Endothelial cell of umbilical vein (primary cell): Measurements from ENCODE around the gene JAZF1. TPM values are rescaled to one million over a fixed set of nuclear protein-coding genes. Genes with fewer than 3 reads are reported as not detected.

Experiments
- BruUV-seq: library from RNA; stranded (reverse); fragments of 400-500 nt; replicated peaks from 2 replicates; lab custom pipeline; 2021; lab: Mats Ljungman, UMichigan
- CTCF ChIA-PET: fragments of 300-600, 350-600 bp; sonication (Branson Sonifier 250); formaldehyde crosslinking; loops from one replicate; lab custom pipeline; 2021; ENCODE audit warnings: antibody characterized with exemption, inconsistent platforms; lab: Charles Lee
- POLR2A ChIA-PET: fragments of 300-600, 350-600 bp; sonication (Branson Sonifier 250); formaldehyde crosslinking; loops from one replicate; lab custom pipeline; 2021; ENCODE audit warnings: antibody characterized with exemption, inconsistent platforms; lab: Charles Lee
- DNase-seq: peaks from one replicate; pipeline ENCODE4 v3.0.0-alpha.2; 2011; ENCODE audit warnings: low read depth, low spot score
- FAIRE-seq: peaks from 2 replicates; lab custom pipeline; 2011; peaks lifted over from hg19 to GRCh38; lab: Jason Lieb, UNC
- H2AFZ ChIP-seq: 2 replicates; pipeline ENCODE4 v1.6.0; 2012; ENCODE audit warnings: low read depth, low read length, control low read depth, inconsistent platforms
- H3K27ac ChIP-seq: 2 replicates; pipeline ENCODE4 v1.5.1; 2011; ENCODE audit warnings: low read depth, mild to moderate bottlenecking, control low read depth, low read length, moderate library complexity; ENCODE audit not compliant: insufficient read depth
- H3K27me3 ChIP-seq, 2 experiments: 2 replicates each; pipeline versions ENCODE4 v1.6.0 to v1.6.1; 2011; ENCODE audit warnings: low read length in 2 of 2, mixed read lengths in 1 of 2; ENCODE audit not compliant: control insufficient read depth in 2 of 2, insufficient read depth in 2 of 2
- H3K36me3 ChIP-seq, 2 experiments: 2 replicates in 1 of 2; 3 replicates in 1 of 2; pipeline ENCODE4 v1.5.1; 2011; ENCODE audit warnings: low read length in 2 of 2, mild to moderate bottlenecking in 1 of 2, moderate library complexity in 1 of 2; ENCODE audit not compliant: control insufficient read depth in 2 of 2, insufficient read depth in 2 of 2; ENCODE audit errors: extremely low read depth in 1 of 2
- H3K4me1 ChIP-seq: 3 replicates; pipeline ENCODE4 v1.5.1; 2011; ENCODE audit warnings: mild to moderate bottlenecking, low read length; ENCODE audit not compliant: control insufficient read depth, insufficient read depth; ENCODE audit errors: extremely low read depth
- H3K4me2 ChIP-seq: 2 replicates; pipeline ENCODE4 v1.6.1; 2011; ENCODE audit warnings: low read length, control low read depth, mixed read lengths; ENCODE audit not compliant: insufficient read depth
- H3K4me3 ChIP-seq, 3 experiments: fragments of 200-600 bp in 1 of 3; sonication (generic), shearing (Covaris generic) in 1 of 3; replicated peaks in 1 of 3; 2 replicates each; pipeline ENCODE4 v1.5.1; 2011 to 2016; ENCODE audit warnings: control low read depth in 3 of 3, low read length in 3 of 3, mild to moderate bottlenecking in 2 of 3, inconsistent platforms in 1 of 3, low read depth in 1 of 3, moderate library complexity in 1 of 3; ENCODE audit not compliant: insufficient read depth in 1 of 3
- H3K79me2 ChIP-seq: 2 replicates; pipeline ENCODE4 v1.6.0; 2012; ENCODE audit warnings: low read length, inconsistent platforms; ENCODE audit not compliant: control insufficient read depth, insufficient read depth
- H3K9ac ChIP-seq: replicated peaks from 2 replicates; pipeline ENCODE3; 2011; ENCODE audit warnings: low read length, control low read depth; ENCODE audit not compliant: insufficient read depth; ENCODE audit errors: extremely low read depth
- H3K9me1 ChIP-seq: replicated peaks from 3 replicates; pipeline ENCODE4 v1.6.0; 2011; ENCODE audit warnings: mild to moderate bottlenecking, low read length; ENCODE audit not compliant: control insufficient read depth, insufficient read depth; ENCODE audit errors: extremely low read depth
- H3K9me3 ChIP-seq: replicated peaks from 2 replicates; pipeline ENCODE4 v1.5.1; 2012; ENCODE audit warnings: low read length, inconsistent platforms; ENCODE audit not compliant: control insufficient read depth, insufficient read depth
- H4K20me1 ChIP-seq: replicated peaks from 2 replicates; pipeline ENCODE3; 2011; ENCODE audit warnings: mild to moderate bottlenecking, low read length; ENCODE audit not compliant: control insufficient read depth, insufficient read depth; ENCODE audit errors: extremely low read depth
- EZH2 ChIP-seq: IDR thresholded peaks from 2 replicates; pipeline ENCODE4 v1.6.1; 2012; ENCODE audit warnings: borderline replicate concordance, low read depth, mild to moderate bottlenecking, moderate library complexity, low read length, inconsistent platforms; ENCODE audit not compliant: severe bottlenecking
- FOS ChIP-seq: IDR thresholded peaks from 2 replicates; pipeline ENCODE4 v1.6.1; 2011; ENCODE audit warnings: mild to moderate bottlenecking, low read length, moderate library complexity, borderline replicate concordance; ENCODE audit not compliant: insufficient read depth
- GATA2 ChIP-seq: IDR thresholded peaks from 2 replicates; pipeline ENCODE4 v1.7.0; 2011; ENCODE audit warnings: low read depth, mild to moderate bottlenecking, moderate library complexity, mixed read lengths, low read length; ENCODE audit not compliant: insufficient read length, insufficient read depth
- JUN ChIP-seq: IDR thresholded peaks from 2 replicates; pipeline ENCODE4 v1.6.1; 2011; ENCODE audit warnings: borderline replicate concordance, low read depth; ENCODE audit not compliant: insufficient read length, insufficient read depth
- MYC ChIP-seq: IDR thresholded peaks from one replicate; pipeline ENCODE4 v1.6.1; 2011; ENCODE audit warnings: mild to moderate bottlenecking, low read depth, low read length
- POLR2A ChIP-seq: IDR thresholded peaks from 2 replicates; pipeline ENCODE4 v1.6.1; 2012; ENCODE audit warnings: low read depth, mild to moderate bottlenecking, control low read depth, low read length
- POLR2AphosphoS5 ChIP-seq: IDR thresholded peaks from 2 replicates; pipeline ENCODE4 v1.6.1; 2012; ENCODE audit warnings: low read depth, mild to moderate bottlenecking, control low read depth, low read length, moderate library complexity; ENCODE audit not compliant: insufficient read depth
- dilution Hi-C: fragments of 300-500 bp; cut with MboI; formaldehyde crosslinking; loops from one replicate; pipeline ENCODE4 v1.15.0; 2019; ENCODE audit warnings: low sequenced_read_pairs; ENCODE audit not compliant: extremely low pct_ligation_motif_present
- intact Hi-C: fragments of 100-400 bp; cut with micrococcal nuclease; formaldehyde crosslinking; loops from one replicate; pipeline ENCODE4 v1.10.0; 2022
- polyA plus RNA-seq, 4 experiments: library from polyadenylated mRNA; depleted of rRNA in 3 of 4; stranded (reverse) in 3 of 4; unstranded in 1 of 4; fragments of >200 nt; gene quantifications; 2 replicates each; pipeline versions ENCODE4 v1.2.1 to v1.2.3, GENCODE V29; 2011 to 2012; ENCODE audit warnings: missing spikeins in 1 of 4
- total RNA-seq: library from RNA; stranded (reverse); gene quantifications from 2 replicates; pipeline ENCODE4 v1.2.3, GENCODE V29; 2021
- TF ChIP-seq, protein P1 (sequence below), 2 donors: IDR thresholded peaks; 1 replicate in 1 of 2; 2 replicates in 1 of 2; pipeline ENCODE4 v1.5.1; 2011; ENCODE audit warnings: low read length in 2 of 2, mild to moderate bottlenecking in 2 of 2, moderate library complexity in 2 of 2, control low read depth in 1 of 2, inconsistent platforms in 1 of 2, low read depth in 1 of 2; ENCODE audit not compliant: insufficient read depth in 1 of 2; ENCODE audit errors: extremely low read depth in 1 of 2
- TF ChIP-seq, protein P2 (sequence below): IDR thresholded peaks from 2 replicates; pipeline ENCODE4 v1.6.1; 2011; ENCODE audit not compliant: insufficient read depth, insufficient read length

The JAZF1 gene
- total and polyA plus RNA-seq, 2 donors (not counting 3 experiments of a cell fraction or from before 2014, with no cell fraction given): 2.5 to 16.9 TPM

DNA sequence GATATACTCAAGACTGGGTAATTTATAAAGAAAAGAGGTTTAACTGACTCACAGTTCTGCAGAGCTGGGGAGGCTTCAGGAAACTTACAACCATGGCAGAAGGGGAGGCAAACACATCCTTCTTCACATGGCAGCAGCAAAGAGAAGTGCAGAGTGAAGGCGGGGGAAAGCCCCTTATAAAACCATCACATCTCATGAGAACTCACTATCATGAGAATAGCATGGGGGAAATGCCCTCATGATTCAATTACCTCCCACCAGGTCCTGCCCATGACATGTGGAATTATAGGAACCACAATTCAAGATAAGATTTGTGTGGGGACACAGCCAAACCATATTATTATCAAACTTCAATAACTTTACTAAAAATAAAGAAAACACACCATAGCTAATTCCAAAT, 30.4 kb upstream of the JAZF1 start:
- no TSS peak for BruUV-seq
- Histone ChIP-seq H3K9me3 (no peaks in the 10 kb centered on the region), H3K4me2 (no peak overlapping the region), H3K36me3 (no peaks in the 10 kb centered on the region), H3K27ac (no peak overlapping the region), H3K79me2 (no peaks in the 10 kb centered on the region), H3K27me3 (no peaks in the 10 kb centered on the region), H3K9me1 (no peaks in the 10 kb centered on the region), H3K9ac (no peak overlapping the region), H4K20me1 (no peaks in the 10 kb centered on the region), H2AFZ (no peak overlapping the region), H3K4me3 (no peak overlapping the region), H3K4me1 (peaks cover 19% of the 10 kb centered on the region)
- dilution Hi-C loops (no loop called here), intact Hi-C loops (no loop called here)
- no peak for DNase-seq
- no peak for TF ChIP-seq FOS
- ChIA-PET CTCF (no interaction called here), POLR2A (no interaction called here)
- FAIRE-seq: no peak

DNA sequence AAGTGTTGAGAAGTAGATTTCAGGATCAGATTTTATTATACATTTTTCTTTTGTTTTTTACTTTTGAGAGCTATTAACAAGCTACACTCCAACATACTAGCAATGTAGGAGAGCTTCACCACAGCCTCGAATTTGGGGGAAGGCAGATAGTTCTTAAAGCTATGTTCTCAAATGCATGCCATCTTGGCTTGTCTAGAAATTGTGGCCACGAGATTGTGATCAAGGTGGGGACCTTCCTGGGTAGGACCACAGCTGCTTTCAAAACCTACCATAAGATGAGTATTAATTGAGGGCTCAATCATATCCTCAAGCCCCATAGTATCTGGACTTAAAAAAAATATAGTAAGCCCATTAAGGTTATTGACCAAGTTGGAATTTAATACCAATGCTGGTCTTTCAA, 27.9 kb upstream of the JAZF1 start:
- no peaks in the 10 kb centered on the region for H3K27me3 ChIP-seq
- no peaks in the 10 kb centered on the region for H3K36me3 ChIP-seq
- intact Hi-C loops: no loop called here
- no peak overlapping the region for H3K4me3 ChIP-seq
- dilution Hi-C loops: no loop called here
- BruUV-seq: no TSS peak
- no peak overlapping the region for H3K4me2 ChIP-seq
- no peaks in the 10 kb centered on the region for H4K20me1 ChIP-seq
- no peaks in the 10 kb centered on the region for H3K79me2 ChIP-seq
- TF ChIP-seq FOS (no peak), JUN (no peak), EZH2 (no peak), MYC (no peak), POLR2AphosphoS5 (no peak), GATA2 (no peak), POLR2A (no peak)
- TF ChIP-seq, protein P1, sequence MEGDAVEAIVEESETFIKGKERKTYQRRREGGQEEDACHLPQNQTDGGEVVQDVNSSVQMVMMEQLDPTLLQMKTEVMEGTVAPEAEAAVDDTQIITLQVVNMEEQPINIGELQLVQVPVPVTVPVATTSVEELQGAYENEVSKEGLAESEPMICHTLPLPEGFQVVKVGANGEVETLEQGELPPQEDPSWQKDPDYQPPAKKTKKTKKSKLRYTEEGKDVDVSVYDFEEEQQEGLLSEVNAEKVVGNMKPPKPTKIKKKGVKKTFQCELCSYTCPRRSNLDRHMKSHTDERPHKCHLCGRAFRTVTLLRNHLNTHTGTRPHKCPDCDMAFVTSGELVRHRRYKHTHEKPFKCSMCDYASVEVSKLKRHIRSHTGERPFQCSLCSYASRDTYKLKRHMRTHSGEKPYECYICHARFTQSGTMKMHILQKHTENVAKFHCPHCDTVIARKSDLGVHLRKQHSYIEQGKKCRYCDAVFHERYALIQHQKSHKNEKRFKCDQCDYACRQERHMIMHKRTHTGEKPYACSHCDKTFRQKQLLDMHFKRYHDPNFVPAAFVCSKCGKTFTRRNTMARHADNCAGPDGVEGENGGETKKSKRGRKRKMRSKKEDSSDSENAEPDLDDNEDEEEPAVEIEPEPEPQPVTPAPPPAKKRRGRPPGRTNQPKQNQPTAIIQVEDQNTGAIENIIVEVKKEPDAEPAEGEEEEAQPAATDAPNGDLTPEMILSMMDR (IDR thresholded peaks at IDR 0.05; ENCODE audit: extremely low read depth in 1 of 2, insufficient read depth in 1 of 2, low read depth in 1 of 2, low read length in 2 of 2): no peak
- TF ChIP-seq, protein P2, sequence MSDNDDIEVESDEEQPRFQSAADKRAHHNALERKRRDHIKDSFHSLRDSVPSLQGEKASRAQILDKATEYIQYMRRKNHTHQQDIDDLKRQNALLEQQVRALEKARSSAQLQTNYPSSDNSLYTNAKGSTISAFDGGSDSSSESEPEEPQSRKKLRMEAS: no peak
- POLR2A ChIA-PET: no interaction called here
- H3K27ac ChIP-seq: no peak overlapping the region
- H3K9me1 ChIP-seq: no peaks in the 10 kb centered on the region
- no peak overlapping the region for H2AFZ ChIP-seq
- FAIRE-seq: no peak
- DNase-seq: no peak
- H3K4me1 ChIP-seq: peaks cover 19% of the 10 kb centered on the region
- CTCF ChIA-PET: interaction anchor here (1.0 kb wide), 1 partner anchor 25 kb away, joined by 3 read pairs; no protein-coding TSS in a partner anchor
- H3K9ac ChIP-seq: no peak overlapping the region
- no peaks in the 10 kb centered on the region for H3K9me3 ChIP-seq
